Transverse colon (tissue), 3 donors: Measurements from ENCODE around the gene SERPINB10.

Experiments
- EP300 ChIP-seq: sonication (generic); formaldehyde crosslinking; IDR thresholded peaks from one replicate; pipeline ENCODE4 v1.6.1; 2017; ENCODE audit warnings: antibody characterized with exemption, low read depth
- POLR2A ChIP-seq: fragments of 450-650 bp; IDR thresholded peaks from one replicate; pipeline ENCODE4 v1.6.1; 2016; ENCODE audit warnings: antibody characterized with exemption, mild to moderate bottlenecking, moderate library complexity
- TF ChIP-seq, protein P1 (sequence below), 5 experiments: fragments of 200-600 bp in 3 of 5; fragments of 450-650 bp in 2 of 5; sonication (generic) in 3 of 5; IDR thresholded peaks; 1 replicate in 2 of 5; 2 replicates in 3 of 5; pipeline ENCODE4 v1.5.1; 2016 to 2017; ENCODE audit warnings: antibody characterized with exemption in 5 of 5, inconsistent platforms in 3 of 5, mild to moderate bottlenecking in 2 of 5, moderate library complexity in 1 of 5

DNA sequence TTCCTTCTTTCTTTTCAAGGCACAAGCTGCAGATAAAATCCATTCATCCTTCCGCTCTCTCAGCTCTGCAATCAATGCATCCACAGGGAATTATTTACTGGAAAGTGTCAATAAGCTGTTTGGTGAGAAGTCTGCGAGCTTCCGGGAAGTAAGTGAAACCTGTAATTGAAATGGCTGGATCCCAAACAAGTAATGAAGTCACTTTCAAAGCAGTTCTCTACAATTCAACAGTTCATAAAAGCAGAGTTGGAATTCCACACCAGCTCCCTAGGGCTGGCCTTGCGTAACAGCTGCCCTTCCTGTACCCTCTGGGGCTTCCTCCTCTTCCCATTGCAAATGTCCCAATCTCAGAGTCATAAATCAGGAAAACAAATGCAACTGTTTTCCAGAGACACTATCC lies 10.7 kb upstream of the SERPINB10 start:
- TF ChIP-seq POLR2A (no peak), EP300 (no peak)
- TF ChIP-seq, protein P1, sequence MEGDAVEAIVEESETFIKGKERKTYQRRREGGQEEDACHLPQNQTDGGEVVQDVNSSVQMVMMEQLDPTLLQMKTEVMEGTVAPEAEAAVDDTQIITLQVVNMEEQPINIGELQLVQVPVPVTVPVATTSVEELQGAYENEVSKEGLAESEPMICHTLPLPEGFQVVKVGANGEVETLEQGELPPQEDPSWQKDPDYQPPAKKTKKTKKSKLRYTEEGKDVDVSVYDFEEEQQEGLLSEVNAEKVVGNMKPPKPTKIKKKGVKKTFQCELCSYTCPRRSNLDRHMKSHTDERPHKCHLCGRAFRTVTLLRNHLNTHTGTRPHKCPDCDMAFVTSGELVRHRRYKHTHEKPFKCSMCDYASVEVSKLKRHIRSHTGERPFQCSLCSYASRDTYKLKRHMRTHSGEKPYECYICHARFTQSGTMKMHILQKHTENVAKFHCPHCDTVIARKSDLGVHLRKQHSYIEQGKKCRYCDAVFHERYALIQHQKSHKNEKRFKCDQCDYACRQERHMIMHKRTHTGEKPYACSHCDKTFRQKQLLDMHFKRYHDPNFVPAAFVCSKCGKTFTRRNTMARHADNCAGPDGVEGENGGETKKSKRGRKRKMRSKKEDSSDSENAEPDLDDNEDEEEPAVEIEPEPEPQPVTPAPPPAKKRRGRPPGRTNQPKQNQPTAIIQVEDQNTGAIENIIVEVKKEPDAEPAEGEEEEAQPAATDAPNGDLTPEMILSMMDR (IDR thresholded peaks at IDR 0.05): no peak
